Esophagus squamous epithelium (tissue), 4 donors: ENCODE results near the gene GZMA.

ENCODE experiments used
- CTCF ChIP-seq, 6 experiments: fragments of 450-650 bp in 4 of 6; fragments of 200-600 bp in 2 of 6; sonication (generic) in 2 of 6; IDR thresholded peaks; one replicate each; pipeline ENCODE4 v1.5.1; 2016 to 2019; ENCODE audit warnings: antibody characterized with exemption in 6 of 6, mild to moderate bottlenecking in 4 of 6, moderate library complexity in 4 of 6
- POLR2A ChIP-seq, 4 donors: fragments of 450-650 bp; IDR thresholded peaks; one replicate each; pipeline ENCODE4 v1.6.1; 2017; ENCODE audit warnings: antibody characterized with exemption in 4 of 4, mild to moderate bottlenecking in 4 of 4, moderate library complexity in 3 of 4

GRCh38 chr5:55114061-55114460, 11.6 kb downstream of the GZMA start:
- no peak for TF ChIP-seq CTCF (IDR thresholded peaks at IDR 0.05)
- TF ChIP-seq POLR2A (IDR thresholded peaks at IDR 0.05), result no peak
